Activated B cell treated with CpG ODN at 0.5 μM for 24 hours (primary cell): ENCODE data around the gene RBFOX2. TPM values are rescaled to one million over a fixed set of nuclear protein-coding genes. Genes with fewer than 3 reads are reported as not detected.
"Not testable (repeated sequence)": the region's sequence is repeated elsewhere in the genome, so short reads cannot be mapped to it uniquely, and the experiment has no call there.

ENCODE experiments used
- ATAC-seq: fragments of 200-7000 bp; cut with Tn5 transposase; one replicate; pipeline ENCODE4 v1.10.0; 2021; ENCODE audit warnings: low read depth, mild to moderate bottlenecking, moderate library complexity
- CTCF ChIA-PET: fragments of 350-600 bp; sonication (Branson Sonifier 250); formaldehyde crosslinking; loops from one replicate; lab custom pipeline; 2021; ENCODE audit warnings: antibody characterized with exemption; lab: Charles Lee
- POLR2A ChIA-PET: fragments of 350-600 bp; sonication (Branson Sonifier 250); formaldehyde crosslinking; loops from one replicate; lab custom pipeline; 2021; ENCODE audit warnings: antibody characterized with exemption; lab: Charles Lee
- DNase-seq: peaks from one replicate; pipeline ENCODE4 v3.0.0; 2022
- H3K27ac Mint-ChIP-seq: one replicate; pipeline ENCODE4 v1.8.0; 2020; ENCODE audit warnings: mixed read lengths
- H3K27me3 Mint-ChIP-seq: one replicate; pipeline ENCODE4 v1.8.0; 2021; ENCODE audit warnings: mixed read lengths
- H3K36me3 Mint-ChIP-seq: one replicate; pipeline ENCODE4 v1.8.0; 2021; ENCODE audit warnings: low read depth, mixed read lengths
- H3K4me1 Mint-ChIP-seq: one replicate; pipeline ENCODE4 v1.8.0; 2021; ENCODE audit warnings: mixed read lengths
- H3K4me3 Mint-ChIP-seq: one replicate; pipeline ENCODE4 v1.8.0; 2020; ENCODE audit warnings: mild to moderate bottlenecking, mixed read lengths
- H3K9me3 Mint-ChIP-seq: one replicate; pipeline ENCODE4 v1.8.0; 2020; ENCODE audit warnings: mixed read lengths
- CTCF ChIP-seq: fragments of 200-600 bp; IDR thresholded peaks from one replicate; pipeline ENCODE4 v1.8.0; 2022; ENCODE audit warnings: antibody characterized with exemption, mild to moderate bottlenecking
- intact Hi-C: fragments of 100-400 bp; cut with micrococcal nuclease; formaldehyde crosslinking; loops from one replicate; pipeline ENCODE4 v1.15.1; 2024
- total RNA-seq: library from RNA; stranded (reverse); gene quantifications from 2 replicates; pipeline ENCODE4 v1.2.3, GENCODE V29; 2022

Gene RBFOX2
- total RNA-seq, 1 donor from 2014 or later, result not detected

- Mint-ChIP-seq H3K9me3 (no peaks in the 10 kb centered on the region), H3K27me3 (peaks cover 86% of the 10 kb centered on the region), H3K27ac (no peak overlapping the region), H3K4me3 (no peak overlapping the region), H3K36me3 (no peaks in the 10 kb centered on the region), H3K4me1 (peaks cover 12% of the 10 kb centered on the region)
- POLR2A ChIA-PET, result no interaction called here
- DNase-seq (no peak), ATAC-seq (no peak)
- intact Hi-C loops, result no loop called here
- TF ChIP-seq CTCF, result no peak
- CTCF ChIA-PET, result no interaction called here
Observed at GRCh38 chr22:35740616-35741015, 288.0 kb downstream of the RBFOX2 start.

- intact Hi-C loops, result no loop called here
- no peaks in the 10 kb centered on the region for H3K36me3 Mint-ChIP-seq
- H3K27me3 Mint-ChIP-seq, result peaks cover 82% of the 10 kb centered on the region
- no peaks in the 10 kb centered on the region for H3K9me3 Mint-ChIP-seq
- CTCF ChIA-PET, result no interaction called here
- no peak overlapping the region for H3K4me3 Mint-ChIP-seq
- POLR2A ChIA-PET, result no interaction called here
- no peak overlapping the region for H3K27ac Mint-ChIP-seq
- H3K4me1 Mint-ChIP-seq, result peaks cover 10% of the 10 kb centered on the region
- no peak for ATAC-seq
- no peak for DNase-seq
- TF ChIP-seq CTCF, result no peak
Observed at GRCh38 chr22:35739931-35740380, 288.7 kb downstream of the RBFOX2 start.

- H3K4me1 Mint-ChIP-seq, result peaks cover 4% of the 10 kb centered on the region
- H3K4me3 Mint-ChIP-seq, result no peak overlapping the region
- H3K27me3 Mint-ChIP-seq, result peaks cover 76% of the 10 kb centered on the region
- H3K36me3 Mint-ChIP-seq, result no peaks in the 10 kb centered on the region
- POLR2A ChIA-PET, result no interaction called here
- intact Hi-C loops, result no loop called here
- no peaks in the 10 kb centered on the region for H3K9me3 Mint-ChIP-seq
- DNase-seq (no peak), ATAC-seq (no peak)
- CTCF ChIA-PET, result no interaction called here
- H3K27ac Mint-ChIP-seq, result no peak overlapping the region
- no peak for TF ChIP-seq CTCF
Observed at GRCh38 chr22:35739076-35739930, 289.3 kb downstream of the RBFOX2 start.

GRCh38 chr22:35737886-35738285, 290.7 kb downstream of the RBFOX2 start:
- CTCF ChIA-PET, intact Hi-C loops, H3K9me3 Mint-ChIP-seq, POLR2A ChIA-PET, H3K36me3 Mint-ChIP-seq, H3K4me3 Mint-ChIP-seq, DNase-seq, H3K27ac Mint-ChIP-seq, ATAC-seq, H3K4me1 Mint-ChIP-seq: not testable (repeated sequence)
- peaks cover 65% of the 10 kb centered on the region for H3K27me3 Mint-ChIP-seq

GRCh38 chr22:35736701-35737100, 291.9 kb downstream of the RBFOX2 start:
- ATAC-seq (no peak), DNase-seq (no peak)
- Mint-ChIP-seq H3K27me3 (peaks cover 63% of the 10 kb centered on the region), H3K4me3 (no peak overlapping the region), H3K4me1 (no peaks in the 10 kb centered on the region), H3K27ac (no peak overlapping the region), H3K9me3 (no peaks in the 10 kb centered on the region), H3K36me3 (no peaks in the 10 kb centered on the region)
- POLR2A ChIA-PET, result no interaction called here
- intact Hi-C loops, result no loop called here
- CTCF ChIA-PET, result no interaction called here
- no peak for TF ChIP-seq CTCF
